PFSK-1 (cell line): ENCODE results near the gene LIMK2.
A peak's percentile ranks its signal among the peaks of the same experiment; 100 is the strongest.

Experiments
- FOXP2 ChIP-seq: optimal IDR thresholded peaks from 2 replicates; pipeline ENCODE3; 2011; ENCODE audit warnings: borderline replicate concordance, control low read depth, inconsistent platforms; ENCODE audit not compliant: insufficient read depth; ENCODE audit errors: extremely low read length, extremely low read depth
- POLR2AphosphoS5 ChIP-seq: IDR thresholded peaks from 2 replicates; pipeline ENCODE4 v1.6.1; 2012; ENCODE audit warnings: low read depth, mild to moderate bottlenecking, control low read depth, low read length, moderate library complexity
- REST ChIP-seq, 2 experiments: IDR thresholded peaks; 2 replicates each; pipeline versions ENCODE4 v1.6.1 to v1.8.0; 2011 to 2012; ENCODE audit warnings: low read depth in 2 of 2, low read length in 2 of 2, control low read depth in 1 of 2, inconsistent platforms in 1 of 2, mild to moderate bottlenecking in 1 of 2, moderate library complexity in 1 of 2; ENCODE audit not compliant: insufficient read depth in 1 of 2
- SIN3A ChIP-seq: IDR thresholded peaks from 2 replicates; pipeline ENCODE4 v1.6.1; 2012; ENCODE audit warnings: mild to moderate bottlenecking, low read length, moderate library complexity, borderline replicate concordance; ENCODE audit not compliant: insufficient read depth
- TAF1 ChIP-seq: IDR thresholded peaks from 2 replicates; pipeline ENCODE4 v1.6.1; 2012; ENCODE audit warnings: low read length, control low read depth, borderline replicate concordance; ENCODE audit not compliant: insufficient read depth

The LIMK2 gene

GRCh38 chr22:31284281-31285155 lies 72.4 kb downstream of the LIMK2 start:
- no peak for TF ChIP-seq FOXP2

GRCh38 chr22:31286360-31287255 lies 74.5 kb downstream of the LIMK2 start:
- TF ChIP-seq FOXP2 = no peak

GRCh38 chr22:31287818-31288495 lies 75.9 kb downstream of the LIMK2 start:
- no peak for TF ChIP-seq REST (IDR thresholded peaks at IDR 0.05; ENCODE audit: insufficient read depth in 1 of 2, low read depth in 2 of 2, low read length in 2 of 2)
- no peak for TF ChIP-seq FOXP2
- no peak for TF ChIP-seq TAF1
- no peak for TF ChIP-seq POLR2AphosphoS5
- TF ChIP-seq SIN3A = no peak

GRCh38 chr22:31288496-31289240 lies 76.6 kb downstream of the LIMK2 start:
- TF ChIP-seq FOXP2 (no peak), POLR2AphosphoS5 (no peak)

- TF ChIP-seq TAF1 (no peak), REST (IDR thresholded peaks at IDR 0.05; ENCODE audit: insufficient read depth in 1 of 2, low read depth in 2 of 2, low read length in 2 of 2) (no peak), POLR2AphosphoS5 (no peak), FOXP2 (no peak)
These were observed 77.2 kb downstream of the LIMK2 start for GRCh38 chr22:31289344-31289743.

GRCh38 chr22:31290494-31291471 lies 78.7 kb downstream of the LIMK2 start:
- TF ChIP-seq FOXP2 = peak; percentile 99
- TF ChIP-seq POLR2AphosphoS5 = no peak
- no peak for TF ChIP-seq REST (IDR thresholded peaks at IDR 0.05; ENCODE audit: insufficient read depth in 1 of 2, low read depth in 2 of 2, low read length in 2 of 2)
- TF ChIP-seq SIN3A = no peak; the same call in 1 of the 2 replicates
- TF ChIP-seq TAF1 = no peak
